ENCODE results near the gene PIEZO2.

Gene PIEZO2

GRCh38 chr18:11112286-11112685 lies 37.1 kb downstream of the PIEZO2 start:
- no peak for DNase-seq

GRCh38 chr18:11110509-11110908 lies 38.9 kb downstream of the PIEZO2 start:
- no peak for DNase-seq

- DNase-seq: no peak
These were observed 40.4 kb downstream of the PIEZO2 start for GRCh38 chr18:11108947-11109346.

GRCh38 chr18:11106894-11107293 lies 42.5 kb downstream of the PIEZO2 start:
- no peak for DNase-seq

GRCh38 chr18:11105463-11105862 lies 43.9 kb downstream of the PIEZO2 start:
- no peak for DNase-seq

GRCh38 chr18:11104307-11104706 lies 45.1 kb downstream of the PIEZO2 start:
- no peak for DNase-seq

- no peak for DNase-seq
These were observed 52.3 kb downstream of the PIEZO2 start for GRCh38 chr18:11096839-11097750.

GRCh38 chr18:11096411-11096810 lies 53.0 kb downstream of the PIEZO2 start:
- no peak for DNase-seq

GRCh38 chr18:11095674-11096293 lies 53.6 kb downstream of the PIEZO2 start:
- no peak for DNase-seq

GRCh38 chr18:11095211-11095610 lies 54.2 kb downstream of the PIEZO2 start:
- DNase-seq: no peak

- no peak for DNase-seq
These were observed 57.6 kb downstream of the PIEZO2 start for GRCh38 chr18:11091746-11092145.

- no peak for DNase-seq
These were observed 59.2 kb downstream of the PIEZO2 start for GRCh38 chr18:11089931-11090715.

GRCh38 chr18:11081009-11081532 lies 68.3 kb downstream of the PIEZO2 start:
- DNase-seq: no peak

- no peak for DNase-seq
These were observed 70.9 kb downstream of the PIEZO2 start for GRCh38 chr18:11078491-11078890.

- DNase-seq: no peak
These were observed 71.7 kb downstream of the PIEZO2 start for GRCh38 chr18:11077548-11078187.

- no peak for DNase-seq
These were observed 74.5 kb downstream of the PIEZO2 start for GRCh38 chr18:11074889-11075288.

- no peak for DNase-seq
These were observed 75.4 kb downstream of the PIEZO2 start for GRCh38 chr18:11073971-11074370.

- DNase-seq: no peak
These were observed 76.7 kb downstream of the PIEZO2 start for GRCh38 chr18:11072632-11073031.

- no peak for DNase-seq
These were observed 78.1 kb downstream of the PIEZO2 start for GRCh38 chr18:11071300-11071699.

- no peak for DNase-seq
These were observed 78.8 kb downstream of the PIEZO2 start for GRCh38 chr18:11070593-11070992.

- DNase-seq: no peak
These were observed 83.3 kb downstream of the PIEZO2 start for GRCh38 chr18:11066038-11066437.

GRCh38 chr18:11064727-11065460 lies 84.5 kb downstream of the PIEZO2 start:
- DNase-seq: no peak
